HG03520 (cell line): Measurements from ENCODE around the gene PLEK.
"Not testable (repeated sequence)": the region's sequence is repeated elsewhere in the genome, so short reads cannot be mapped to it uniquely, and the experiment has no call there.

ENCODE experiments used
- ATAC-seq: cut with Tn5 transposase; IDR thresholded peaks from one replicate; pipeline ENCODE4 v1.9.1; 2021; ENCODE audit warnings: mild to moderate bottlenecking, moderate library complexity; ENCODE audit not compliant: unreplicated experiment

PLEK gene, protein sequence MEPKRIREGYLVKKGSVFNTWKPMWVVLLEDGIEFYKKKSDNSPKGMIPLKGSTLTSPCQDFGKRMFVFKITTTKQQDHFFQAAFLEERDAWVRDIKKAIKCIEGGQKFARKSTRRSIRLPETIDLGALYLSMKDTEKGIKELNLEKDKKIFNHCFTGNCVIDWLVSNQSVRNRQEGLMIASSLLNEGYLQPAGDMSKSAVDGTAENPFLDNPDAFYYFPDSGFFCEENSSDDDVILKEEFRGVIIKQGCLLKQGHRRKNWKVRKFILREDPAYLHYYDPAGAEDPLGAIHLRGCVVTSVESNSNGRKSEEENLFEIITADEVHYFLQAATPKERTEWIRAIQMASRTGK

GRCh38 chr2:68365087-68365486 lies at the start of gene PLEK:
Gene PLEK, plus strand, starts transcription at chr2:68365282. Its CDS starts 70 bp downstream, at chr2:68365352.
- ATAC-seq = no peak

DNA sequence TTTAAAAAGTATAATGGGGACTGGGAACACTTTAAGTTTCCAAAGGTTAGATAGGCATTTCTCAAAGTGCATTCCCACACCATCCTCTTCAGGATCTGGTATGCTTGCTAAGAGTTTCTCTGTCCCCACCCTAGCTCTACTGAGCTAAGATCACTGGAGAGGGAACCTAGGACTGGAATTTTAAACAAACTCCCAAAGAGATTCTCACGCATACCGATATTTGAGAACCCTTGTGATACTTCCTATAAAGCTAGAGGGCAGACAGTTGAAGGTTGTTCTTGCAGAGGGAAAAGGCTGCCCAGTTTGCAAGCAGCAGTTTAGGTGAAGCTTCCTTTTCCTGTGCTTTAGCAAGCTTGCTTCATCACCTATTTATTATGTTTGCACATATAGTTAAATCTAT lies 49.0 kb upstream of the PLEK start:
- ATAC-seq = no peak

GRCh38 chr2:68317971-68318913 lies 46.8 kb upstream of the PLEK start:
- no peak for ATAC-seq

DNA sequence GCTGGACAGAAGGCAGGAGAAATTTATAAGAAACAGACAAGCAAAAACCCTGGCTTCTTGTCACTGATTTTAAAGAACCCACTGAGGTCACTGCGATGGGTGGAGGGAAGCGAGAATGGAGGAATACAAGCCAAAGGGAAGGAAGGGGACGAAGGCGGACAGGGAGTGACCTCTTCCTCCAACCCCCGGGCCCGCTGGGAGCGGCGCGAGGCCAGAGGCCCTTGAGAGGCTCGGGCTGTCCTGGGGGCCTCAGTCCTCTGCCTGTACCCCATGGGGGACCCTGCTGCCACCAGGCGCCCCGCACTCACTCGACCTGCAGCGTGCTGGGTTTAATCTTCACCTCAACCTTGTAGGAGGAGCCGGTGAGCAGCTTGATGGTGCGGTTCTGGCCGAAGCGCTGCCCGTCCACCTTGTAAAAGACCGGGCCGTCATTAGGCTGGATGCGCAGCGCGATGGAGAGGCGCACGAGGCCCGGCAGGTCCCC lies 46.1 kb upstream of the PLEK start:
- ATAC-seq = no peak

DNA sequence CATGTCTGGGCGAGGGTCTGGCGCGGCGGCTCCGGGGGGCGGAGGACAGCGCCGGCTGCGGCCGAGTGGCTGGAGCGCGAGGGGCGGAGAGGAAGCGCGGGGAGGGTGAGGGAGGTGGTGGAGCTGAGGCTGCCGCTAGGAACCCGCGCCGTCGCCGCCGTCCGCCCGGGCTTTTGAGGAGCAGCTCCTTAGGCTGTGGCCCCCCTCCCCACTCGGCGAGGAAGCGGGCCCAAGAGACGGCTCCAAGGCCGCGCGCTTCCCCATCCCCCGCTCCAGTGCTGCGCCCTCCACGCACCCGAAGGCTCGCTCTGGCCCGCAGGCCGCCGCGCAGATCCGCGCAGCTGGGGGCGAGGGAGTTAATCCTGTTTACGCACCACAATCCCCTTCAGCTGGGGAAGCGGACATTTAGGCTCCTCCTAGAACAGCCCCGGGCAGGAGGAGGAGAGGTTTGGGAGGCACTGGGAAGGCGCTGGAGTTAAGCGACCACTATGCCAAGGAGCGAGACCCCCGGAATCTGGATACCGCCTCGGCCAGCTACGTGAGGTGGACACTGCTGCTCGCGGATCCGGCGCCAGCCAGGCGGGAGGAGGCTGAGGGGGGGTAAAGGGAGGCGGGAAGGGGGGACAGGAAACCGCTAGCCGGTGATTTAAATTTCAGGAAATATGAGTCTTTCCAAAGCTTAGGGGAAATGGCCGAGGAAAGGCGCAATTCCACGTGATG lies 45.5 kb upstream of the PLEK start, which contains the start of gene CNRIP1:
Gene CNRIP1 (minus strand): TSS at position 552 of the 720 bp plus-strand sequence. CDS start 549 bp downstream, at position 3.
- no peak for ATAC-seq

DNA sequence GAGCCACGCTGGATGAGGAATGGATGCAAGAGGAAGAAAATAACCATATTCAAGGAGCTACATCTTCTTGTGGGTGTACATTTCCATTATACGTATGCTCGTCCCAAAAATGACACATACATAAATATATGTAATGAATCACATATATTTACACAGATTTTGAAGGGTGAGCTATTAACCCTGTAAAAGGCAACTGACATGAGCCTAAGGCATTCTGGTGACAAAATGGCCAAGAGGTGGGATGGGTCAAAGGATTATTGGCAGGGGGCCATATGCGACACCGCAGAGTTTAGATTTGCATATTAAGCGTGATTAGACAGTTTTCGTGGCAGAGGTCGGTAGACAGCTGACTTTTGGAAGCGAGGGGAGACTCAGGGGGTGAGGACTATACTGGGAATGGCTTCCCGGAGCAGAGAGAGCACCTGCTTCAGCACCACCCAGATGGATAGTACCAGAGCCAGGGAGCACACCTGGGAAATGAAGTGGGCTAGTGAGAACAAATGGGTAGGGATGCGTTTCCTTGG lies 44.9 kb upstream of the PLEK start:
- ATAC-seq = no peak

DNA sequence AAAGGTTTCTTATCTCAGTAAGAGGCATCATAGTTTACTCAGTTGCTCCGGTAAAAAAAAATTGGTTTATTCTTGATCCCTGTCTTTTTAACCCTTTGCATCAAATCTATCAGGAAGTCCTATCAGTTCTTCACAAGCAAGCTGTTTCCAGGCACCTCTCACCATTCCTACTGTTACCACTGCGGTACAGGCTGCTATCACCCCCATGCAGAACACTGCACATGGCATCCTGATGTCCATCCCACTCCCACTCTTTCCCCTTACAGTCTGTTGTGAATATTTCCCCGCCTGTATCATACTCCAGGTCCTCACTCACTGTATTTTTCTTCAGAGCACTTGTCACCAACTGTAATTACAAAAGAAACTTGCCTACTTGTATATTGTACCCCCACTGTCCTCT lies 40.0 kb upstream of the PLEK start:
- no peak for ATAC-seq

DNA sequence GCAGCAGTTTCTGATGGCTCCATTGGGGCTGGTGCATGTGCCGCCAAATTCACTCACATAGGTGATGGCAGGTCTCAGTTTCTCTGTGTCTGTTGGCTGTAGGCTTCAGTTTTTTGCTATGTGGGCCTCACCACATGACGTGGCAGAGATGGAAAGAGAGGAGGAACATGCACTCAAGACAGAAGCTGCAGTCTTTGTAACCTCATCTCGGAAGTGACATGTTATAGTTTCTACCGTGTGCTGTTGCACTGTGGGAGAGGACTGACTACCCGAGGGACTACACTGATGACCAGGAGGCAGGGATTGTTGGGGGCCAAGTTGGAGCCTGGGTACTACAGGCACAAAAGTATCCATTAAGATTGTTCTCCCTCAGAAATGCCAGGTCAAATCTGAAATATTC lies 36.2 kb upstream of the PLEK start:
- ATAC-seq = no peak

GRCh38 chr2:68330691-68331090 lies 34.4 kb upstream of the PLEK start:
- ATAC-seq = no peak

DNA sequence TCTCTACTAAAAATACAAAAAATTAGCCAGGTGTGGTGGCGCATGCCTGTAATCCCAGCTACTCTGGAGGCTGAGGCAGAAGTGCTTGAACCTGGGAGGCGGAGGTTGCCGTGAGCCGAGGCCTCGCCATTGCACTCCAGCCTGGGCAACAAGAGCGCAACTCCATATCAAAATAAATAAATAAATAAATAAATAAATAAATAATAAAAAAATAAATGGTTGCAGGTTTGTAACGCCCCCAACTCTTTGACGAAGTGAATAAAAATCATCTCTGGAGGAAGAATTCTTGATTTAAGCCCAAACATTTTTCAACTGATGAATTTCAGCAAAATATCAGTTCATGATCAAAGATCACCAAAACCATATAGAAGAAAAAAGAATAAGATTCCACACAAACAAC lies 32.1 kb upstream of the PLEK start:
- ATAC-seq = no peak

GRCh38 chr2:68333931-68334330 lies 31.2 kb upstream of the PLEK start:
- no peak for ATAC-seq

DNA sequence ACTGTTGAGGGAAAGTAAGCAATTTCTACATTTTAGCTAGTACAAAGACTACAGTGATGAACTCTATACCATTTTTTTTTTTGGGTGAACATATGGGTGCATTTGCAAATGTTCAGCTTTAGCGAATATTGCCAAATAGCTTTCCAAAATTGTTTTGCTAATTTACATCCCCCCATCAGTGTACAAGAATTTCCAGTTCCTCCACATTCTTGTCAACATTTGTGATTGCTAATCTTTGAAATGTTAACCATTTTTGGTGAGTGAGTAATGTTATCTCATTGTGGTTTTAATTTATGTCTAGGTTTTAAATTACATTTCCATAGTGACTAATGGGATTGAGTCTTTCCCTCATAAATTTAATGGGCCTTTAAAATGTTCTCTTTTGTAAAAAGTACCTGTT lies 28.9 kb upstream of the PLEK start:
- ATAC-seq = no peak

DNA sequence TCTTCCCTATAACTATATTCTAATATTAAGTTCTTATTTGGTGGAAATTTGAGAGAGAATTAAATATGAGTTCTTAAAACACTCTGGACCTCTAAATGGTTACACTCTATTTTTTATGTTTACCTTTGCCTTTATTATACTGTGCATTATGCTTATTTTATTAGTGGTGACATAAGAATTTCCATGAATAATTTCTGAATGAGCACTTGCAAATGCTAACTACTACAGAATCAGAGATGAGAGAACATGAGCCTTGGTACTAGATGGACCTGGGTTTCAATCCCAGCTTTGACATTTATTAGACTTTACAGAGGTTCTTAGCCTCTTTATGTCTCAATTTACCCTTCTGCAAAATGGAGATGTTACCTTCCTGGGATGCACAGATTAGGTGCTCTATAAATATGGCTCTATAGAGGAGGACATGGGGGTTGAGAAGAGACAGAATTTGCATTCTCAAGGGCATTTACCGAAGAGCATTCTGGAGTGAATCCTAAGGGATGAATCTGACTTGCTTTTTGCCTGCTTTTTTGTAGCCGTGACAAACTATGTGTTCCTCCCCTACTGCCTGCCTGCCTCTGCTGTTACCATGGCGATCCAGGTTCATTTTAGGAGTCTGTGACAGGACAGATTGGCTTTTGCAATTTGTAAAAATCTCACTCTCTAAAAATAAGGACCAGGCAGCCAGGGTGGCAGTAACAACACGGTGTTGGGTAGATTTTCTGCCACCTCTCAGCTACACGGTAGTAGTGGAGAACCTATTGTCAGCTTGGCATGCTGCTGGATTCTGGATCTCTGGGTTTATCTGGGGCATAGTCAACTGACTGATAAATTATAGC lies 24.6 kb upstream of the PLEK start:
- ATAC-seq = no peak

DNA sequence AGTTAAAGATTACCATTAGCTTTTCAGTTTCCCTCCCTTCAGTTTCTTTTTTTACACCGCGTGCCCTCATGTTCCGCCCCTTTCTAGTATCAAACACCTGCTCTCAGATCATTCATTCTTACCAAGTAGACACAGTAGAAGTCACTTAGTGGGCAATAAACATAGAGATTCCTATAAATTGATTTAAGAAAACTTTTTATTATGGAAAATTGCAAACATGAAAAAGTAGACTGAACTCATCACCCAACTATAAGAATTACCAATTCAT lies 24.1 kb upstream of the PLEK start:
- ATAC-seq = no peak

DNA sequence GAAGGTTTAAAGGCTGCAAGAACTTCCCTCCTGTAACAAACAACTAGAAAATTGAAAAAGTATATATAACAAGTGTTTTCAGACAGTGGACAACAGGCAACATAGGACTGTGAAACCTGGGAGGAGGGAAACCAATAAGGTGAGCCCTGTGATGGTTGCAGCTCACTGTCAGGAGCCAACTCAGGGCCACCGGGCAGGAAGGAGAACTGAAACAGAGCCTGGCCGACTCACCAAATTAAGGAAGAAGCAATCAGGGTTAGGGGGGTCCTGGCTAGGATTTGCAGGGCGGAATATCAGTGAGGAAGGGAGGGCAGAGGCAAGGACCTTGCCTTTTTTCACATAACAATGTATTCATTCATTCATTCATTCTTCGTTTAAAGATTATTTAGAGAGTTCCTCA lies 23.5 kb upstream of the PLEK start:
- no peak for ATAC-seq

- ATAC-seq = no peak
These were observed 22.6 kb upstream of the PLEK start for GRCh38 chr2:68342470-68342869.

DNA sequence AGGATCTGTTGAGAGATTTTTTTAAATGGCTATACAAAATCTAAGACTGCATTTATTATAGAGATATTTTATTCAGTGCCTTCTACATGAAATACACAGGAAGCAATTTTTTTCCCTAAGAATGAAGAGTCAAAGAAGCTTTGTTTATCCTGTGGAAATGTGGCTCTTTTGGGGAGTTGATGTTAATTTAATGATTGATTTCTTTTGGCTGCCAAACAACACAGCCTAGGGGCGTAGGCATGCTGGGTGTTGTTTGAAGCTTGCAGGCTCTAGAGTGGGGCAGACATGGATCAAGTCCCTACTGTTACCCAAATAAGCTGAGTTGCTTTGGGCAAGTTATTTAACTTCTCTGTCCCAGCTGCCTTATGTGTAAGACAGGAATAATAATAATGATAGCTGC lies 21.1 kb upstream of the PLEK start:
- ATAC-seq = no peak

DNA sequence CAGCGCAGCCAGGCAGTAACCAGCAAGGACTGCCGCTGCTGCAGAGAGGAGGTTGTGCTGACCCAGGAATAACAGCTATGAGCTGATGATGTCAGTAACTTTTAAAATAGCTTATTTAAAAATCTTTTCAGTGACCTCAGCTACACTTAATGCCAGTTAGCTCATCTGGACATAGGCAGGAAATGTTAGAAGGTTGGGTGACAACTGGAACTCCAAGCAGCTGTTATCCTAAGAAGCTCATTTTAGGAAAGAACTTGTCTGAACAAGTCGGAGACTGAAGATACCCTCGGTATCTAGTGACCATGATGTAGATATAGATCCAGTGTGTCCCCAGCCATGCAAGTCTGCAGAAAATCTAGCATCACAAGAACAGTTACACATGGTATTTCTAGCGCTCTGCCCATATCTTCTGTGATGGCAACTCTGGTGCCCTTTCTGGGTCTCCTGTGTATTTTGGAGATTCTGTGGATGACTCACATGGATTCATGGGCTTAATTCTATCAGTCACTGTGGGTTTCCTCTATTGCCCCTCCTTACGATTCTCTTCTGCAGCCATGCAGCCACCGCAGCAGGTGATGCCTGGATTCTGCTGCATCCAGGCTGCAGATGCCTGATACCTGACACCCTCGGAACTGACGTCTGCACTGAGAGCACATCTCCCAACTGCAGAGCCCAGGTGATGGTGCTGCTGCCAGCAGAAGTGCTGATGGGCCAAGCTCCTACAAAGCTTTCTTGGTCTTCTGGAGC lies 19.8 kb upstream of the PLEK start:
- no peak for ATAC-seq

DNA sequence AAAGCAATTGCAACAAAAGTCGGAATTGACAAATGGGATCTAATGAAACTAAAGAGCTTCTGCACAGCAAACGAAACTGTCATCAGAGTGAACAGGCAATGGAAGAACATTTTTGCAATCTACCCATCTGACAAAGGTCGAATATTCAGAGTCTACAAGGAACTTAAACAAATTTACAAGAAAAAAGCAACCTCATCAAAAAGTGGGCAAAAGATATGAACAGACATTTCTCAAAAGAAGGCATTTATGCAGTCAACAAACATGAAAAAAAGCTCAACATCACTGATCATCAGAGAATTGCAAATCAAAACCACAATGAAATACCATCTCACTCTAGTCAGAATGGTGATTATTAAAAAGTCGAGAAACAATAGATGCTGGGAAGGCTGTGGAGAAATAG lies 16.0 kb upstream of the PLEK start:
- ATAC-seq = not testable (repeated sequence)

DNA sequence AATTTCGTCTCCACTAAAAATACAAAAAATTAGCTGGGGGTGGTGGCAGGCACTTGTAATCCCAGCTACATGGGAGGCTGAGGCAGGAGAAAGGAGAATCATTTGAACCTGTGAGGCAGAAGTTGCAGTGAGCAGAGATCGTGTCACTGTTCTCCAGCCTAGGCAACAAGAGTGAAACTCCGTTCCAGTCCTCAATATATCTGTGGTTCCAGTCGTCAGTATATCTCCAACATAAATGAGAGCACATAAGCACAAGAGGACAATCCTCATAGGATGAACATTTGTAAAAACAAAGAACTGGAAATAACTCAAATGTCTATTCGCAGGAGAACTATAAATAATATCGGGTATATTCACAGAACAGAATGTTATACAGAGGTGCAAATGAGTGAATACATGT lies 13.1 kb upstream of the PLEK start:
- no peak for ATAC-seq
